ENCODE measurements around the gene GTPBP8.

The GTPBP8 gene

GRCh38 chr3:113013593-113013992 lies 22.8 kb downstream of the GTPBP8 start:
- no peak for TF ChIP-seq CTCF (IDR thresholded peaks at IDR 0.05)
- H3K4me3 ChIP-seq = no peak overlapping the region
- no peak overlapping the region for H3K27ac ChIP-seq
- DNase-seq (ENCODE audit: low spot score) = no peak

GRCh38 chr3:113018536-113019181 lies 27.9 kb downstream of the GTPBP8 start:
- DNase-seq (ENCODE audit: low spot score) = no peak

DNA sequence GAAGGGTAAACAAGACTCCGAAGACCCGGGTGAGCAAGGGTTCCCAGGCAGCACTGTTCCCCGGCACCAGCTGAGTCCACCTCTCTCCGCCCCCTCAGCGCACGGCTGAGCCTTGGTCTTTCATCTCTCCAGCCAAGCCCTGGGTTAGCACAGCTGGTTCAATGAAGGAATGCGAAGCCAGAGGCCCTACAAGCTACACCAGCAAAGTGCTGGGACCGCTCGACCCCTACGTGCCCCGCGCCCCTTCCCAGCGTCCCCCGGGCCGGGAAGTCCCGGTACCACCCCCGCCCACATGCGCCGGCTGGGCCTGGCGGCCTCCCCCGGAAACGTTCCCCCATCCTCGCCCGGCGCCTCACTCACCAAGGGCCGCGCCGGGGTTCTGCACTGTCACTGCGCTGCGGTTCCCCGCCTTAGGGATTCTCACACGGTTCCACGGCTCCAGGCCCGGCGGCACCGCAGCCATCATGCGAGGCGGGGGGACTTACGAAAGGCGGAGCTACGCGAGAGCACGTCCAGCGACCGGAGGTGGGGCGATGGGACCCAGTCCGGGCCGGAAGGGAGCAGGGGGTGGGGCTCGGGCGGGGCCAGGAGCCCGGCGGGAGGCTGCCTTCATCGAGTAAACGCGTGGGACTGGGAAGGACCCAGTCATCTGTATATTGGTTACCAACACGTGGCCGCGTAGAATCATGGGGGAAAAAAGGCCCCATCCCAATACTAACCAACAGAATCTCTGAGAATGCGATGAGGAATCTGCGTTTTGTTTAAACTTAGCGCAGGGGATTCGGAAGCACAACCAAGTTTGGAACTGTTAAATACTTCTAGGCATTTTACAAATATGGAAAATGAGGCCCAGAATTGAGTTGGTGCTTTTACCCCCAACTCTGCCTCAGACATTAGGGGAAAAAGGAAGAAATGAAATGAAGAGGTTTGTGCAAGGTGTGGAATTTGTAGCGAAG lies 28.7 kb downstream of the GTPBP8 start:
- no peak for TF ChIP-seq CTCF (IDR thresholded peaks at IDR 0.05)
- H3K27ac ChIP-seq = peak overlapping the region; percentile 85 to 98
- DNase-seq (ENCODE audit: low spot score) = peak; percentile 93
- peak overlapping the region; percentile 92 for H3K4me3 ChIP-seq

More at GRCh38 chr3:113018536-113019181, 27.9 kb downstream of the GTPBP8 start:
- Histone ChIP-seq H3K27ac (peak overlapping the region; percentile 85 to 98), H3K4me3 (peak overlapping the region; percentile 92)
- TF ChIP-seq CTCF (IDR thresholded peaks at IDR 0.05) = no peak

- no peak for TF ChIP-seq CTCF (IDR thresholded peaks at IDR 0.05)
- no peak for DNase-seq (ENCODE audit: low spot score)
- H3K4me3 ChIP-seq = no peak overlapping the region
- no peak overlapping the region for H3K27ac ChIP-seq
These were observed 30.7 kb downstream of the GTPBP8 start for GRCh38 chr3:113021471-113021870.

- no peak for DNase-seq (ENCODE audit: low spot score)
- Histone ChIP-seq H3K27ac (no peak overlapping the region), H3K4me3 (no peak overlapping the region)
- no peak for TF ChIP-seq CTCF (IDR thresholded peaks at IDR 0.05)
These were observed 43.2 kb downstream of the GTPBP8 start for GRCh38 chr3:113034011-113034410.

DNA sequence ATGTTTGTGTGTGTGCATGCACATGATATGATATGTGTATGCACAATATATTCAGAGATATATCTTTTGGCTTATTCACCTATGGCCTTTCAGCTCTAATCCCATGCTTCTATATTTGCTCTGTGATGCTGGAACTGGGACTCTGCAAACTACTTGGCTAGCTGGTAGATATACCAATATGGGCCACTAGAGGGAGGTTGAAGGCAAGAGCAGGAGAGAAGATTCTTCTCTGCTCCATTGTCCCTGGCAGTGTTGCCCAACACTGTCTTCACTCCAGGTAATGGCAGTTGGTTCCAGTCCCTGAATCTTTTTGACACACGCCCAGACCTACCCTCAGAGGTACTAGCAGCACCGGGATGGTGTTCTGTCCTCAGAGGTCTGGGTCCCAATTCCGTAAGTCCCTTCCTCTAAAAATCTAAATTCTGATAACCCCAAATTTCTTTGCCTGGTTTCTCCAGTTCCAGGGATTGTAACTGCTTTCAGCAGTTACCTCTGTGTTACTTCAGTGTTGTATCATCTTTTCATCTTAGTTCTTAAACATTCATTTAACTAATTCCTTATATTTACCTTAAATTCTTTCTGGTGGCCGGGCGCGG lies 44.7 kb downstream of the GTPBP8 start:
- DNase-seq (ENCODE audit: low spot score) = no peak
- peak; percentile 50 for TF ChIP-seq CTCF (IDR thresholded peaks at IDR 0.05)
- H3K27ac ChIP-seq = no peak overlapping the region
- H3K4me3 ChIP-seq = no peak overlapping the region
